HT1080 (cell line): Measurements from ENCODE around the gene HACL1. TPM values are rescaled to one million over a fixed set of nuclear protein-coding genes. Genes with fewer than 3 reads are reported as not detected.

Experiments
- DNase-seq: peaks from one replicate; pipeline ENCODE4 v3.0.0-alpha.2; 2015; ENCODE audit warnings: low read depth
- polyA plus RNA-seq, 2 experiments: library from polyadenylated mRNA; depleted of rRNA; stranded (reverse); fragments of >200 nt; gene quantifications; 2 replicates each; pipeline ENCODE4 v1.2.3, GENCODE V29; 2015
- total RNA-seq: library from RNA; depleted of rRNA; stranded (reverse); fragments of >200 nt; shearing (Covaris generic); gene quantifications from 2 replicates; pipeline ENCODE4 v1.2.3, GENCODE V29; 2014; rRNA removed

Gene HACL1
- total RNA-seq, result 22.2 and 28.0 TPM in 2 replicates
- polyA plus RNA-seq (2015; cell fraction: cytosol; rRNA removed), result 25.8 and 30.4 TPM in 2 replicates
- polyA plus RNA-seq (2015; cell fraction: nucleus; rRNA removed), result 38.6 and 41.2 TPM in 2 replicates

- peak; percentile 100 for DNase-seq
These were observed at the start of gene HACL1, which contains the start of gene BTD for GRCh38 chr3:15601399-15602145. Gene HACL1, minus strand, starts transcription at chr3:15601569. Its CDS starts 106 bp downstream, at chr3:15601463. Gene BTD, plus strand, starts transcription at chr3:15601745. Its CDS starts 33,695 bp downstream, at chr3:15635440.

DNA sequence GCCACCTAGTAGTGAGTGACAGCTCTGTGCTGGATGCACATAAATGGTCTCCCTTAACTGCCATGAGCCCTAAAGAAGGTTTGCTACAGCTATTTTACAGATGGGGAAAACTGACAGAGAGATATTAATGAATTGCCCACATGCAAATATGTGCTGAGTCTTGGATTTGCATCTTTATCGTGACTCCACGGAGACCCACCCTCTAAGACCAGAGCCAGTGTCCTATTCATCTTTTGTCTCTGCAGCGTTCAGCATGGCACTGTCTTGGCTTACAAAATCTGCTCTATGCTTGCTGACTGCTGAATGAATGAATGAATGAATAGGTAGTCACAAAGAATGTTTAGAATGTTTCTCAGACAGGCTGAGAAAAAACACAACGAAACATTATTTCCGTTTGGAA lies 48.5 kb upstream of the HACL1 start:
- DNase-seq, result no peak

DNA sequence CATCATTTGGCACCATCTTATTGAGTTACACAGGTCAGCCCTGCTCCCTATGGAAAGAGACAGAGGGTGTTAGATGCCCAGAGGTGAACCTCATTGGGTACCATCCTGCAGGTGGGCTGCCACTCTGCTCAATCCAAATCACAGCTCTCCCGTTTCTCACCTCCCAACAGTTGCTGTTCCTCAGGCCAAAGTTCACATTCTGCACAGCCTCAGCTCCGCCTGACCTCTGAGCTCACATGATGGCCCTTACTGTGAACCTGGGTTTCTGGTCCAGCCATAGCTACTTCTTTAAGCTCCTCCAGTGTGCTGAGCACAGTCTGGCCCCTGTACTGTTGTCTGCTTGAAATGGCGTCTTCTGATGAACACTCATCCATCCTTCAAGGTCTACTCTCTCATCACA lies 48.0 kb upstream of the HACL1 start:
- no peak for DNase-seq

DNA sequence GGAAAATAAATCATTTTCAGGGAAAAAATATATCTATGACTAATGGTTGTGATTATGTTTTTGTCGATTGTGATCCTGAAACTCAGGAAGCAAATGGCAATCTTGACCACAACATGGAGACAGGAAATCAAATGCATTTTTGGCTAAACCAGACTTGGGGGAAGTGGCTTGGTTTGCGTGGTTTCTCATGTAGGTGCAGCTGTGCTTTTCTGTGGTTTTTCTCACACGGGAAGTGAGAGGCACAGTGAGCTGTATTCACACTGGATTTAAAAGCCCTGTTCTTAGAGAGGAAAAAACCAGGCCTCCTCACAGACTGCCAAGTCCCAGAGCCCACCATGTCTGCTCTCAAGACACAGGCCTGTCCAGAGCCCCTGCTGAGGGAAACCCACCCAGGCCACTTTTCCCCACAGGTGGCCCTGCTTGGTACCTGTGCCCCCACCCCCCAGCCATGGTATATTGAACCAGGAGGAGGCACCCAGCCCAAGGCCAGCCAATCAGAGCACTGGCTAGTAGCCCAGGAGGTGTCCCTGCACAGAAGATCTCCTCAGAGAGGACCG lies 46.3 kb upstream of the HACL1 start:
- peak; percentile 99 for DNase-seq

- DNase-seq, result peak; percentile 100
These were observed 45.6 kb upstream of the HACL1 start for GRCh38 chr3:15646851-15647511.

- DNase-seq, result peak; percentile 98
These were observed 44.6 kb upstream of the HACL1 start for GRCh38 chr3:15645740-15646501.

GRCh38 chr3:15645246-15645645 lies 43.9 kb upstream of the HACL1 start:
- DNase-seq, result no peak

DNA sequence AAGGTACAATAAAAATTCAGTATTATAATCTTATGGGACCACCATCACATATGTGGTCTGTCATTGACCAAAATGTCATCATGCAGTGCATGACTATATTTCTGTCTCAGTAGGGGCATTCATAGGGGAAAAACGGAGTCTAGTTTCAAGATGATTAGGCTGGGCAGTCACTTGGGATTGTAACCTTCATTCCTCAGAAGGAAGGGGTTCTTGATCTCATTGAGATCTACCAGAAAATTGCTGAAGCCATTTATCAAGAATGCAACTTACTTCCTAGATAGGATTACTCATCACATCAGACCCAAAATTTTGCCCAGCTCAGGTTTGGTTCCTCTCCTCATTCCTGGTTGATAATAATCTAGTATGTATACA lies 37.5 kb upstream of the HACL1 start:
- peak; percentile 60 for DNase-seq

DNA sequence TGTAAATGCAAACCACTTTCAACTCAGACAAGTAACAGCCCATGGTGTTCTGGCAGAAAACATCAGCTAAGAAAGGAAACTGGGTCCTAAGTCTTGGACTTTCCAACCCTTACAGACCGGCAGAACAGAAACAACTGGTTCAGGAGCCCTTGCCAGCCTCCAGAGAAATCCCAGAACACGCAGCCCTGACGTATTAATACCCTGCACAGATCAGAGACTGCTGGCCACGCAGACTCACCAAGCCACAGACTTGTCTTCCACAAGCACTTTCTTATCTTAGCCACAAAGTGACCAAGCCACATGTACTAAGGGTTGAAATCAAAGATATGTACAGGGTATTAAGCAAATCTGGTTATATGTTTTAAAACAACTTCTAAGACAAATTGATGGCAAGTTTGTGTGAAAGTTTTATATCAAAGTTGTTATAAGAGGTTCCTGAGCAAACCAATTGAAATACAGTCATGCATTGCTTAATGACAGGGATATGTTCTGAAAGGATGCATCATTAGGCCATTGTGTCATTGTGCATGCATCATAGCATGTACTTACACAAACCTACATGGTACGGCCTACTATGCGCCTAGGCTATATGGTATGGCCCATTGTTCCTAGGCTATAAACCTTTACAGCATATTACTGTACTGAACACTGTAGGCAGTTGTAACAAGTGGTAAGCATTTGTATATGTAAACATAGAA lies 37.0 kb upstream of the HACL1 start:
- no peak for DNase-seq

DNA sequence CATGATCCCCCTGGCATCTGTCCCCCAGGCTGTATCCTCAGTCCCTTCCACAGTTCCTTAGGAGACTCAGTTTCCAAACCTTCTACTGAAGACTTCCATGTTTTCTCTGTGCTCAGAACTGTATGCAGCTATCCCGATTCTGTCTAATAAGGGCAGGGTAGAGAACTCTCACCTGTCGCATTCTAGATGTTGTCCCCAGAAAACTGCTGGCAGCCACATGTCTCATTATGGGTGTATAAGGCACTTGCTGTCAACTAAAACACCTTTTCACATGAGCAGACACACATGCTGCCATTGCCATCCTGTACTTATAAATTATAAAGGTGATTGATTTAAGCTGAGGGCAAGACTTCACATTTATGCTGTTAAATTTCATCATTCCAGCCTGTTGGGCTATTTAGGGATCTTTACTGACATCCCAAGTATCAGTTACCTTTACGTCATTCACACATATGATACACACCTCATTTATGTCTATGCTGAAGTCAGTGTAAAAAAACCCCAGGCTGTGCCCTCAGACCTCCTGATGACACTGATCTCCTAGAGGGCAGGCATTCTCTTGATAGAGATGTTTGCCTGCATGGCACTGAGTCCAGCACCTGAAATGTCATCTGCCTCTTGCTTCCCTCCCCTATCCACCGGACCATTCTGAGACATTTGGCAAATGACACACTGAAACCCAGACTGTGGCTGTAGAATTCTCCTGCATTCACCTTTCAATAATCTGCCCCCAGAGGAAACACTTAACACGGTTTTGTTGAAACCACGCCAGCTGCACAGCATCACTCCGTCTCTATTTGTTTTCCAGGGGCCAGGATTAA lies 36.0 kb upstream of the HACL1 start:
- no peak for DNase-seq

DNA sequence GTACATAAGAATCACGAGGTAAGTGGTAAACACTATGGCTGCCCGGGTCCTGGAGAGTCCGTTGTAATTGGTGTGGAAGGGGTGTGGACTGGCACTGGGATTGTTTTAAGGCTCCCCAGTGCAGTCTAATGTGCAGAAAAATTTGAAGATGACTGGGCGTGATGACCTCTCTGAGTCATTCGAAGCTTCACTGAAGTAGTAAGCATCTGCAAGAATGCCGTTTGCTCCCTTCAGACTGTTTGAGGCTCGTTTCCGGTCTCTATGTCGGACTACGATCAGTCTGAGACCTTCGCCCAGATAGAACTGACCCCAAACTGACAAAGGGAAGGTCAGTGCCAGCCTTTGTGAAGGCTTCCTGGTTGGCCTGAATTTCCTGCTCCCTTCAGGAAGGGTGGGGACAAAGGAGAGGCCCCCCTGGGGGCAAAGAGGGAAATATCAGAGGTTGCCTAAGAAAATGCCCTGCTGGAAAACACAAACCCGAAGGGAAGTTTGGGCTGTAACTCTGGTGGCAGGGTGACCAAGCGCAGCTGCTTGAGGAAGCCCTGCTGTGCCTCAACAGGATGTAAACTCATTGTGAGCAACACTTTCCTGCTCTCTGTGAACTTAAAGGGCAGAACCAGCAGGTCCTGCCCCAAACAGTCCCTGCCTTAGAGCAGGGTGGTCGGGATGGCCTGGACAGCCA lies 34.8 kb upstream of the HACL1 start:
- peak; percentile 98 for DNase-seq

DNA sequence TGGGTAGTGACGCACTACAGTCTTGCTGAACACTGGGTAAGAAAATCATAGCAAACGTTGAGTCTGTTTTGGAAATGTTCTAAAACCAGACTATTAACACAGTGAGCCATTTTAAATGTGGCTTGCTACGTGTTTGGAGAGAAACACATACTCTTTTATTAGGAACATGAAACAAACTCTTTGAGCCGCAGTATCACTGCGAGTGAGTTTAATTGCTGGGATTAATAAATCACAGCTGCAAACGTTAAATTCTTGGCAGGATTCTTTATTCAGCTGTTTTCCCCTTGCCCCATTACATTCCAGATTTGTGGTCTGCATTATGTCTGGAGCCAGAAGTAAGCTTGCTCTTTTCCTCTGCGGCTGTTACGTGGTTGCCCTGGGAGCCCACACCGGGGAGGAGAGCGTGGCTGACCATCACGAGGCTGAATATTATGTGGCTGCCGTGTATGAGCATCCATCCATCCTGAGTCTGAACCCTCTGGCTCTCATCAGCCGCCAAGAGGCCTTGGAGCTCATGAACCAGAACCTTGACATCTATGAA lies 33.8 kb upstream of the HACL1 start:
- no peak for DNase-seq

GRCh38 chr3:15634671-15635070 lies 33.3 kb upstream of the HACL1 start:
- no peak for DNase-seq

DNA sequence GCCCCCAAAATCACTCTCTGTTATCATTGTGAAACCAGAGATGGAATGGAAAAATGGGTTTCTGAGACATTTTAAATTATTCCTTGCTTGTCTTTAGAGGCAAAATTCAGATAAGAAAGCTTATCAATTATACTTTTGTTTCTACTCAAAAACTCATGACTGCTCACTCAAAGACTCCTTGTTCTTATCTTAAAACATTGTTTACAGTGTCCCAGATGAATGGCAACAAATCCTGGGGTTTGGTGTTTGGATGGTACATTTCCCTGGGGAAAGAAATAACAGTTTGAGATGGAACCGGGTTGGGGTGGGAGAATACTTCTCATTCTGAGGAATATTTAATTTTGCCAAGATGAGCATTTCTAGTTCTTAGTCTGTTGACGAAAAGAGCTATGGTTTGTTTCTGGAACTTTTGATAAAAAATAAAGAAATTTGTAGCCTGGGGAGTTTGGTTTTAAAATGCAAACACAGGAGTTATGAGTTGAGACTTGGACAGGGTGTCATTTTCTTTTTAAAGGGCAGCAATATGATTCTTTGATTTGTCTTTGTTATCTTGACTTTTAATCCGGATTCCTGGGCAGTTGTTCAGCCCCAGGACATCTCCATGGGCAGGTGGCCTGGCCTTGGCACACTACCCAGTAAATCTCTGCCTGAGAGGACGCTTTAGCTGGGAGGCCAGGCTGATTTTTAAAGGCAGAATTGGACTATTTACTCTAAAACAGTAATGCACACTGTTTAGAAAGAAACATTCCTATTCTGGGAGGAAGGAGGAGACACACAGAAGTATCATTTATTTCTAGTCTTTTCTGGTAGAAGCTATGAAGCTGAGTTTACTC lies 32.6 kb upstream of the HACL1 start:
- DNase-seq, result no peak

- DNase-seq, result no peak
These were observed 31.8 kb upstream of the HACL1 start for GRCh38 chr3:15633159-15633558.

DNA sequence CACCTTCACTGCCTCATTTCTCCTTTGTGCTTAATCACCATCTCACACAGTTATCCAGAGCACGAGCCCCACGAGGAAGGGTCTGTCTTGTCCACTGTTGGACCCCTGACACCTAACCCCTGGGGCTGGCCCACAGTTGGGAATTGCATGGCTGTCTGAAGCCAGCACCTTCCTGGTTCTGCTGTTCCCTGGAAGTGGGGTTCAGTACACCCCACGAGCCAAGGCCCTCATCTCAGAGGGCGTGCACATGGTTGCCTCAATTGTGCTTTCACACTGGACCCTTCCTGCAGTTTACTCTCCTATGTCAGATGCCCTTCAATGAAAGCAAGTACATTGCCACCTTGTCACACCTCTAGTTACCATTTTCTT lies 30.8 kb upstream of the HACL1 start:
- no peak for DNase-seq

GRCh38 chr3:15631426-15632211 lies 30.2 kb upstream of the HACL1 start:
- DNase-seq, result peak; percentile 37
